AG04449 (cell line): Measurements from ENCODE around the gene COG5.

Experiments used
- CTCF ChIA-PET: fragments of 350-600 bp; formaldehyde crosslinking; extraction: SDS; loops from one replicate; lab custom pipeline; 2021; ENCODE audit warnings: antibody characterized with exemption; lab: Yijun Ruan, JAX
- POLR2A ChIA-PET: fragments of 400-600, 350-600 bp; formaldehyde crosslinking; extraction: SDS; loops from one replicate; lab custom pipeline; 2020; ENCODE audit warnings: antibody characterized with exemption, inconsistent platforms; lab: Yijun Ruan, JAX
- DNase-seq: peaks from one replicate; pipeline ENCODE4 v3.0.0-alpha.2; 2010; ENCODE audit warnings: low read depth, low spot score
- H3K4me3 ChIP-seq: 2 replicates; pipeline ENCODE4 v1.5.1; 2011; ENCODE audit warnings: low read depth, mild to moderate bottlenecking, control low read depth, low read length
- TF ChIP-seq, protein P1 (sequence below): IDR thresholded peaks from one replicate; pipeline ENCODE4 v1.5.1; 2011; ENCODE audit warnings: mild to moderate bottlenecking, moderate library complexity, low read length, control low read depth, inconsistent platforms; ENCODE audit not compliant: insufficient read depth; ENCODE audit errors: missing control alignments

COG5 gene

GRCh38 chr7:107495516-107495915 lies 68.2 kb downstream of the COG5 start:
- TF ChIP-seq, protein P1, sequence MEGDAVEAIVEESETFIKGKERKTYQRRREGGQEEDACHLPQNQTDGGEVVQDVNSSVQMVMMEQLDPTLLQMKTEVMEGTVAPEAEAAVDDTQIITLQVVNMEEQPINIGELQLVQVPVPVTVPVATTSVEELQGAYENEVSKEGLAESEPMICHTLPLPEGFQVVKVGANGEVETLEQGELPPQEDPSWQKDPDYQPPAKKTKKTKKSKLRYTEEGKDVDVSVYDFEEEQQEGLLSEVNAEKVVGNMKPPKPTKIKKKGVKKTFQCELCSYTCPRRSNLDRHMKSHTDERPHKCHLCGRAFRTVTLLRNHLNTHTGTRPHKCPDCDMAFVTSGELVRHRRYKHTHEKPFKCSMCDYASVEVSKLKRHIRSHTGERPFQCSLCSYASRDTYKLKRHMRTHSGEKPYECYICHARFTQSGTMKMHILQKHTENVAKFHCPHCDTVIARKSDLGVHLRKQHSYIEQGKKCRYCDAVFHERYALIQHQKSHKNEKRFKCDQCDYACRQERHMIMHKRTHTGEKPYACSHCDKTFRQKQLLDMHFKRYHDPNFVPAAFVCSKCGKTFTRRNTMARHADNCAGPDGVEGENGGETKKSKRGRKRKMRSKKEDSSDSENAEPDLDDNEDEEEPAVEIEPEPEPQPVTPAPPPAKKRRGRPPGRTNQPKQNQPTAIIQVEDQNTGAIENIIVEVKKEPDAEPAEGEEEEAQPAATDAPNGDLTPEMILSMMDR = no peak
- DNase-seq = no peak
- POLR2A ChIA-PET = no interaction called here
- CTCF ChIA-PET = no interaction called here
- no peak overlapping the region for H3K4me3 ChIP-seq

DNA sequence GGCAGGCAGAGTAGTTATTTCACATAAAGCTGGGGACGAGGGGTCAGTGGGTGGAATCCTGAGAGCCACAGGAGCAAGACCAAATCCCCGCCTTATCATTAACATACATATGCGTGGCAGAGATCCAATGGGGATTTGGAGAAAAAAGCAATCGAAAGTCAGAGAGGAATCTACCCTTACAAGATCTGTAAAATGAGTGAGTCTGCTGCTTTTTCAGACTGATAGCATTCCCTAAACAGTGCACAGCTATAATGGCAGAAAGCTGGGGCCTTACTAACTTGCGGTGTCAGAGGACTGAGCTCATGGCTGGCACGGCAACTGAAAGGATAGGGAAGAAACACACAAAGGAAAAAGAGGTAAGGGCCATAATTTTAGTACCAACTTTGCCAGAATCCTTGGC lies 68.8 kb downstream of the COG5 start:
- no peak for DNase-seq
- CTCF ChIA-PET = interaction anchor here (1.8 kb wide), 1 partner anchor 348 kb away, joined by 5 read pairs; no protein-coding TSS in a partner anchor
- TF ChIP-seq, protein P1 = no peak
- POLR2A ChIA-PET = no interaction called here
- no peak overlapping the region for H3K4me3 ChIP-seq

GRCh38 chr7:107494315-107494751 lies 69.4 kb downstream of the COG5 start:
- ChIA-PET POLR2A (no interaction called here), CTCF (interaction anchor here (0.9 to 1.8 kb wide), 2 partner anchors 12 to 347 kb away, joined by 3 to 5 read pairs; no protein-coding TSS in a partner anchor)
- no peak for DNase-seq
- TF ChIP-seq, protein P1 = no peak
- no peak overlapping the region for H3K4me3 ChIP-seq

- no peak for DNase-seq
- H3K4me3 ChIP-seq = no peak overlapping the region
- ChIA-PET CTCF (interaction anchor here (1.0 to 1.3 kb wide), 2 partner anchors 30 kb away, joined by 3 to 5 read pairs; no protein-coding TSS in a partner anchor), POLR2A (no interaction called here)
- TF ChIP-seq, protein P1 = no peak
Measured at GRCh38 chr7:107492875-107493274, 70.8 kb downstream of the COG5 start.

DNA sequence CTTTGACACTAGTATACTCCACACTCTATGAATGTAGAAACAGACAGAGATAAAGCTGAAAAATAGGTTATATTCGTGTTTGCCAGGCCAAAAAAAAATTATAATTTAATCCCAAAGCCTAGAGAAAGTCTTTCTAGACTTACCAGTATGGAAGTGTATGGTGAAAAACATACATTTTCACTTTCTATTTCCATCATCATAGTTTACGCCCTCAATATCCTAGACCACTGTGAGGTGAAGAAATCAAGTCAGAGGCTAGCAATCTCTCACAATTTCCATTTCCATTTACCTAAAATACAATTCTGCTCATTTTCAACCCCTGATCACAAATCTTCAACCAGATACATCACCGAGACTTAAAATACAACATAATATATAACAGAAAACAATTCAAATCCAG lies 77.7 kb downstream of the COG5 start:
- POLR2A ChIA-PET = no interaction called here
- TF ChIP-seq, protein P1 = no peak
- CTCF ChIA-PET = no interaction called here
- no peak overlapping the region for H3K4me3 ChIP-seq
- no peak for DNase-seq

DNA sequence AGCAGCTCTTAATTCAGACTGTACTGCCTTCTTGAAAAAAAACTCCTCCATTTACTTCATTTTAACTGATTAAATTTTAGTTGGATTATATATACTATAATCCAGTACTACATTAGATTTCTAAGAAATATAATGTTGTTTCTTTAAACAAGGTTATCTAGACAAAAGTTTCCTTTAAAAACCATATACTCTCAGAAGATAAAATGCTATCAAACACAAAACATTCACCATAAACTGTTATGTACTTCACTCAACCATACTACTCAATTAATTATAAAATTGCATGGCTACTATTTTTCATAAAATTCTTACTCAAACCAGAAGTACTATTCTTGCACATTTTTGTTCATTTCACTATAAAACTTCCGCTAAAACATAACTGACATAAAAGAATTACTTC lies 81.1 kb downstream of the COG5 start:
- ChIA-PET POLR2A (no interaction called here), CTCF (no interaction called here)
- no peak overlapping the region for H3K4me3 ChIP-seq
- TF ChIP-seq, protein P1 = no peak
- DNase-seq = no peak
